Calu3 (cell line): ENCODE results near the gene CD248. TPM values are rescaled to one million over a fixed set of nuclear protein-coding genes. Genes with fewer than 3 reads are reported as not detected.

ENCODE experiments used
- BruUV-seq: library from RNA; stranded (reverse); fragments of 400-500 nt; replicated peaks from 2 replicates; lab custom pipeline; 2021; lab: Mats Ljungman, UMichigan
- CTCF ChIA-PET: fragments of 300-600 bp; sonication (Branson Sonifier 250); formaldehyde crosslinking; loops from one replicate; lab custom pipeline; 2022; ENCODE audit warnings: antibody characterized with exemption; lab: Charles Lee
- DNase-seq: peaks from one replicate; pipeline ENCODE4 v3.0.0; 2022
- H3K27ac Mint-ChIP-seq: one replicate; pipeline ENCODE4 v1.8.0; 2022; ENCODE audit warnings: mixed read lengths; ENCODE audit not compliant: unreplicated experiment
- H3K27me3 Mint-ChIP-seq: one replicate; pipeline ENCODE4 v1.8.0; 2022; ENCODE audit warnings: mixed read lengths; ENCODE audit not compliant: unreplicated experiment
- H3K36me3 Mint-ChIP-seq: one replicate; pipeline ENCODE4 v1.8.0; 2022; ENCODE audit warnings: mild to moderate bottlenecking, moderate library complexity, mixed read lengths; ENCODE audit not compliant: insufficient read depth, unreplicated experiment
- H3K4me1 Mint-ChIP-seq: one replicate; pipeline ENCODE4 v1.8.0; 2022; ENCODE audit warnings: mild to moderate bottlenecking, low read depth, mixed read lengths; ENCODE audit not compliant: unreplicated experiment
- H3K4me3 Mint-ChIP-seq: one replicate; pipeline ENCODE4 v1.8.0; 2022; ENCODE audit warnings: mild to moderate bottlenecking, low read depth, moderate library complexity, mixed read lengths; ENCODE audit not compliant: unreplicated experiment
- H3K9me3 Mint-ChIP-seq: one replicate; pipeline ENCODE4 v1.8.0; 2022; ENCODE audit warnings: low read depth, mixed read lengths; ENCODE audit not compliant: unreplicated experiment
- CTCF ChIP-seq: fragments of 200-600 bp; IDR thresholded peaks from one replicate; pipeline ENCODE4 v1.8.0; 2022; ENCODE audit warnings: antibody characterized with exemption; ENCODE audit not compliant: unreplicated experiment
- intact Hi-C: fragments of 100-400 bp; cut with micrococcal nuclease; formaldehyde crosslinking; loops from one replicate; pipeline ENCODE4 v1.10.0; 2022; ENCODE audit not compliant: unreplicated experiment
- total RNA-seq: library from RNA; stranded (reverse); gene quantifications from 2 replicates; pipeline ENCODE4 v1.2.3, GENCODE V29; 2022

CD248 gene
- total RNA-seq, 1 experiment from 2014 or later: not detected

GRCh38 chr11:66293777-66294625 is 22.8 kb downstream of the CD248 start:
- DNase-seq: no peak
- CTCF ChIA-PET: interaction anchor here (1.3 kb wide), 1 partner anchor 19 kb away, joined by 3 read pairs; no protein-coding TSS in a partner anchor
- Mint-ChIP-seq H3K4me3 (no peak overlapping the region), H3K27me3 (peaks cover 56% of the 10 kb centered on the region), H3K36me3 (peaks cover 21% of the 10 kb centered on the region), H3K9me3 (no peaks in the 10 kb centered on the region), H3K27ac (no peak overlapping the region), H3K4me1 (peaks cover 31% of the 10 kb centered on the region)
- intact Hi-C loops: no loop called here
- TF ChIP-seq CTCF: no peak
- no TSS peak for BruUV-seq

- no peak overlapping the region for H3K4me3 Mint-ChIP-seq
- DNase-seq: no peak
- H3K27me3 Mint-ChIP-seq: peaks cover 56% of the 10 kb centered on the region
Measured at GRCh38 chr11:66293352-66293751, 23.5 kb downstream of the CD248 start.

GRCh38 chr11:66292543-66293332 is 24.1 kb downstream of the CD248 start:
- no peak for DNase-seq
- no TSS peak for BruUV-seq
- Mint-ChIP-seq H3K4me3 (peak overlapping the region; percentile 13), H3K4me1 (peaks cover 31% of the 10 kb centered on the region), H3K27ac (no peak overlapping the region), H3K27me3 (peaks cover 55% of the 10 kb centered on the region), H3K9me3 (no peaks in the 10 kb centered on the region), H3K36me3 (peaks cover 32% of the 10 kb centered on the region)
- no peak for TF ChIP-seq CTCF
- CTCF ChIA-PET: interaction anchor here (1.3 kb wide), 1 partner anchor 20 kb away, joined by 3 read pairs; no protein-coding TSS in a partner anchor
- intact Hi-C loops: no loop called here

More at GRCh38 chr11:66293352-66293751, 23.5 kb downstream of the CD248 start:
- TF ChIP-seq CTCF: no peak
- CTCF ChIA-PET: interaction anchor here (1.3 kb wide), 1 partner anchor 19 kb away, joined by 3 read pairs; no protein-coding TSS in a partner anchor
- intact Hi-C loops: no loop called here
- no peaks in the 10 kb centered on the region for H3K9me3 Mint-ChIP-seq
- H3K36me3 Mint-ChIP-seq: peaks cover 27% of the 10 kb centered on the region
- H3K4me1 Mint-ChIP-seq: peaks cover 31% of the 10 kb centered on the region
- BruUV-seq: no TSS peak
- no peak overlapping the region for H3K27ac Mint-ChIP-seq

- BruUV-seq: no TSS peak
- no peak for TF ChIP-seq CTCF
- CTCF ChIA-PET: interaction anchor here (0.6 to 1.5 kb wide), 2 partner anchors 9 to 167 kb away, joined by 3 read pairs; no protein-coding TSS in a partner anchor
- H3K27me3 Mint-ChIP-seq: peaks cover 47% of the 10 kb centered on the region
- intact Hi-C loops: no loop called here
- peak within 1 kb of the TSS; percentile 80 for H3K4me3 Mint-ChIP-seq
- H3K27ac Mint-ChIP-seq: no peak within 1 kb of the TSS
- DNase-seq: peak; percentile 53
- no peaks in the 10 kb centered on the region for H3K9me3 Mint-ChIP-seq
- peaks cover 36% of the 10 kb centered on the region for H3K36me3 Mint-ChIP-seq
- peaks cover 31% of the 10 kb centered on the region for H3K4me1 Mint-ChIP-seq
Measured at GRCh38 chr11:66291706-66292542, 24.9 kb downstream of the CD248 start, which contains the start of gene TMEM151A. TSS of gene TMEM151A (plus strand) at chr11:66291894. CDS start at chr11:66292014, 120 bp downstream.
